NCI-H510A (cell line): ENCODE measurements around the gene C12orf56.
"Not testable (repeated sequence)": the region's sequence is repeated elsewhere in the genome, so short reads cannot be mapped to it uniquely, and the experiment has no call there.

Experiments
- DNase-seq: peaks from one replicate; lab custom pipeline; 2025; lab: John Stamatoyannopoulos, UW

C12orf56 gene

DNA sequence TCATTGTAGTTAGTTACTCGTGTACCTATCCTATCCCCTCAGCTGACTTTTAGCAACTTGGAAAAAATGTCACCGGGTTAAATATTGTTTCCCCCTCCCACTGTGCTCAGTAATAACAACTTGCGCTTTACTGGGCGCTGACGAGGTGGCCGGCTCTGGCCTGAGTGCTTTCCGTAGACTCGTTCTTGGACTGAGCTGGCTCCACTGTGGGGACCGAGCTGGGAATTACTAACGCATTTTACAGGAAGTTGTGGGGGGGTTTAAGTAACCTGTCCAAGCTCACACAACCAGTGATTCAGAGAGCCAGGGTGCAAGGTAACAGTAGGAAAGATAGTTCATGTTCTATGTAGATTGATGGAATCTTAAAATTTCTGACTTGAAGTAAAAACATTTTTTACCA, 86.0 kb downstream of the C12orf56 start:
- no peak for DNase-seq

DNA sequence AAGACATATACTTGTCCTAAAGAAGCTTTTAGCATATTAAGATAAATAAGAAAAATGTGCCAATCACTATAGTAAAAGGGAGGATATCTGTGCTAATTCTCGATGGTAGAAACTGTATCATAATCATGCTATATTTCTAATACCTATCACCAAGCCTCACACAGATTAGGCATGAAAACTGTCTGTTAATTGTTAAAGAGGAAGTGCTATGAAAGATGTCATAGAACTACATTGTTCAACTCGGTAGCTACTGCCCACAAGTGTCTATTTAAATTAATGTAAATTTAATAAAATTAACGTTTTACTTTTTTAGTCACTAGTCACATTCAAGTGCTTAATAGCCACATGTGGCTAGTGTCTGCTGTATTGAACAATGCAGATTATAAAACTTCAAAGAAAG, 90.9 kb downstream of the C12orf56 start:
- DNase-seq = no peak

GRCh38 chr12:64296301-64296700, 94.3 kb downstream of the C12orf56 start:
- no peak for DNase-seq

GRCh38 chr12:64293654-64294364, 96.7 kb downstream of the C12orf56 start:
- DNase-seq = no peak

GRCh38 chr12:64293174-64293573, 97.4 kb downstream of the C12orf56 start:
- not testable (repeated sequence) for DNase-seq

GRCh38 chr12:64286521-64286920, 104.0 kb downstream of the C12orf56 start:
- DNase-seq = no peak

DNA sequence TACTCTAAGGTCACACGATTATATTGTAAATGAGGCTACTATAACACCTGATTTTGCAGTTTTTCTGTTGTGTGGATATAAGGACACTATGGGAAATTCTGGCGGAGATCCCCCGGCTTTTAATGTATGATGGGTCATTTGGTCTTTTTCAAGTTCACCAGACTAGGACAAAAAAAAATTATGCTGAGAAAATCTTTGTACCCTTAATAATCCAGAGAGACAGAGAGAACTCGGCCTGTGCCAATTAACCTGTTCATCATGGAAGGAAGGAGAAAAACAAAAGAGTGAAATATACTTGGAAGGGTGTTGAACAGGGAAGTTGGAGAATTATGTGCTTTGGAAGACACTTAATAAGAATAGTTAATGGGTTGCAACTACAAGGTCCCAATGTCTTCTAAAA, 106.3 kb downstream of the C12orf56 start:
- DNase-seq = no peak

DNA sequence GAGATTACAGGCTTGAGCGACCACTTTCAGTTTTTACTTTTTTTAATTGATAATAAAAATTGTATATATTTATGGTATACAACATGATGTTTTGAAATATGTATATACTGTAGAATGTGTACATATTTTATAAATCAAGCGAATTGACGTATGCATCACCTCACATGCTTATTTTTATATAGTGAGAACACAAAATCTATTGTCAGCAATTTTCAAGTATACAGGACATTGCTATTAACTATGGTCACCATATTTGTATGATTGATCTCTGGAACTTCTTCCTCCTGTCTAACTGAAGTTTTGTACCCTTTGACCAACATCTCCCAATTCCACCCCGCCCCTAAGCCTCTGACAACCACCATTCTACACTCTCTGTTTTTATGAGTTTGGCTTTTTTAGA, 112.1 kb downstream of the C12orf56 start:
- no peak for DNase-seq

DNA sequence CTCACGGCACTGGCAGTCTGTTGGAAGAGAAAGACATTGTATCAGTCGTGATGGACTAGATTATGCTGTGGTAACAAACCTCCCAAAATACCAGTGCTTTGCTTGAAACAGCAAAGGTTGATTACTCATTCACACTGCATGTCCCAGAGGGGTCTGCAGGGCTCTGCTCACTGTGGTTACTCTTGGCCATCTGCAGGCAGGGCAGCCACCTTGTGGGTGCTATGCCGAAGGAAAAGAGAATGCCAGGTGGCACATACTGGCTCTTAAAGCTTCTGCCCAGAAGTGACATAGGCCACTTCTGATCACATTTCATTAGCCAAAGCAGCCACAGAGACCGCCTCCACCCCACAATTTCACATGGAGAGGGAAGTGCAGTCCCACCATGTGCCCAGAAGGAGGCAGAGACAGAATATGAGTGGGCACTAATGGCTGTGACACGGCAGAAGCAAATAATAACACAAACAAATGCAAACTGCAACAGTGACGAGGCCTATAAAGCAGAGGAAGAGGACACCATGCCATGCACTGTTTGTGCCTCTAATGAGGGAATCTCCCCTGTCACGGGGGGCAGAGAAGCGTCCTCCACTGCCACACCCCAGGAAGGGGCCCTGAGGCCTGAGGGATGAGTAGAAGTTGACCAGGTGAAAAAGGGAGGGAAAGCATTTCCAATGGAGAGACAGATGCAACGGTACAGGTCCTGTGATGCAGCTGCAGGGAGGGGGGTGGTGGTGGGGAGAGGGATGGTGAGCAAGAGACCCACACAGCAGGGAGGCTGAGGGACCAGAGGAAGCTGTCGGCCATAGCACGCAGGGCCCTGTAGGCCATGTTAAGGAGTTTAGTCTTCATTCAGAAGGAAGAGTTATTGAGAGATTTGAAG, 116.8 kb downstream of the C12orf56 start:
- peak; percentile 7 for DNase-seq

DNA sequence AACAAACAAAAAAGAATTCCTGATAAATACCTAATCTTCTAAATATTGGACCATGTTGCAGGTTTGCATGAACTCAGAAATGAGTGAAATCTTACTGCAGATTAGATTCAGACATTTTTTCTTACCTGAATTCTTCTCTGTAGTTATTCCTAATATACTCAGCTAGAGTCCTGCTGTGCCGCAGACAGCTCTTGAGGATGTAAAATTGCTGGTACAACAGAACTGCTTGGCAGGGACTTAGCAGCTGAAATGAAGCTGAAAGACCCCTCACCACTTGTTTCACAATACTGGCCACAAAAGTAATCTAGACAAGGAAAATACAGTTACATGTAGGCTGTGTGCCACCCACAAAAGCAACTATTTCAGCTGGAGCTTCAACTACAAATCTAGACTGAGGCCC, 120.1 kb downstream of the C12orf56 start:
- DNase-seq = no peak

DNA sequence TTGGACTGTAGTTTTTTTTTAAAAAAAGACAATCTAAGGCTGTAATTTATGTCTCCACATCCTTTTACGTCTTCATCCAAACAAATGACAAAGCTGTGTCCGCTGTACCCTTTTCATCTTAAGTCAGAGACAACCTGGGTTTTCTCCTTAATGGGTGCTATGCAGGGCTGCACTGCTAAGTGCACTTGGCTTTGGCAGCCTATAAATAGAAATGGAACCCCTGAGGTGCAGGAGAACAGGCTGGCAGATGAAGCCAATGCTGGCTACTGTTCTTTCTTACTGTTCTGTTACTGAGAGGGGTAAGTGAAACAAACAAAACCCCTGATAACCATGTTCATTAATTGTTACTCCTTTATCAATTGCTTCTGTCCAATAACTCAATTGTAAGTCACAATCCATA, 121.4 kb downstream of the C12orf56 start:
- peak; percentile 38 for DNase-seq

GRCh38 chr12:64268409-64268808, 122.1 kb downstream of the C12orf56 start:
- DNase-seq = no peak

DNA sequence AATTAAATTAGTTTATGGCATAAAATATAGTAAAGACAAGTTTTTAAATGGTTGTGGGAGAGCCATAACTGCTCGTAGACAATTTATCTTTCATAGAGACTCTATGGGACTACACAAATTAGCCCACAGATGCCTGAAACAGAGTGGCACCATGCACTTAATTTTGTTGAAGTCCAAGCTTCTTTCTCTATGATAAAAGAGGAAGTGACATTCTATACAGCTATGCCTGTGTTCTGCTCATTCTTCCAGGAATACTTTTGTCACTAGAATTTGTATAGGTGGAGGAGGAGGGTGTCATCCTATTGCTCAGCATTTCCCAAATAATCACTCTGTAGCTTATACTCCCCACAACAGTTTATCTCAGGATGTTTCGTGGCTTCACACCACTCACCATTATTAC, 124.7 kb downstream of the C12orf56 start:
- DNase-seq = no peak

DNA sequence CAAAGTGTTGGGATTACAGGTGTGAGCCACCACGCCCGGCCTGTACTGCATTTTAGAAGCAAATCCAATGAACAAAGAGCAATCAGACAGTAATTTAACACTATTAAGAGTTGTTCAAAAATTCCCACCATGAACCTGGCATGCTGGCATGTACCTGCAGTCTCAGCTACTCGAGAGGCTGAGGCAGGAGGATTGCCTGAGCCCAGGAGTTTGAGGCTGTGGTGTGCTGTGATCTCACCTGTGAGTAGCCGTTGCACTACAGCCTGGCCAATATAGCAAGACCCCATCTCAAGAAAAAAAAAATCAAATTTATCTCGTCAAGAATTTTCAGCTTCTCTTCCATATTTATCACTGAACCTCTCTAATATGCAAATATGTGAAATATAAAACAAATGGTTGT, 128.7 kb downstream of the C12orf56 start:
- DNase-seq = no peak

- DNase-seq = no peak
These were observed 132.0 kb downstream of the C12orf56 start for GRCh38 chr12:64258576-64258975.

DNA sequence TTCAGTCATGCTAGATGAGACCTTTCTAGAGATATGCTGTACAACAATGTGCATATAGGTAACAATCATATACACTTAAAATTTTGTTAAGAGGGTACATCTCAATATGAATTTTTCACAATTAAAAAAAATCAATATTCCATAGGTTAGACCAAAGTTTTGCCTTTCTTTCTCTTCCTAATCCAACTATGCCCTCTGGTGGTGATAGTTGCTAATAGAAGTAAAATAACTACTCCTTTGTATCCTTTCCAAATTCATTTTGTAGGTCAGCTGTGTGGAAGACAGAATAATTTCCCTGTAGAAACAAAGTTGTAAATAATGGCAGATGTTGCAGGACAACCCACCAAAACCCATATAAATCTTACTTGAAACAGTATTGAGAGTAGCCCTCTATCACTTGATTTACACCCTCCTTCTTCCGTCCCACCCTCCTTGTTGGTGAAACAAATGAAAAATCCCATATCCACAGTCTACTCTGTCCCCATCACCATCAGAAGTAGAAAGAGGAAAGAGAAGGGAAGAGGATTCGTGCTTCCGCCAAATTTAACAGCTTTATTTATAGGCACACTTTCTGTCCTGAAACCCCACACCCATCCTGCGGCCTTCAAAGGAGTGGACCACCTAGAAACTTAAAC, 134.3 kb downstream of the C12orf56 start:
- DNase-seq = peak; percentile 13

- no peak for DNase-seq
These were observed 135.3 kb downstream of the C12orf56 start for GRCh38 chr12:64255249-64255648.

- no peak for DNase-seq
These were observed 137.2 kb downstream of the C12orf56 start for GRCh38 chr12:64253356-64253755.

DNA sequence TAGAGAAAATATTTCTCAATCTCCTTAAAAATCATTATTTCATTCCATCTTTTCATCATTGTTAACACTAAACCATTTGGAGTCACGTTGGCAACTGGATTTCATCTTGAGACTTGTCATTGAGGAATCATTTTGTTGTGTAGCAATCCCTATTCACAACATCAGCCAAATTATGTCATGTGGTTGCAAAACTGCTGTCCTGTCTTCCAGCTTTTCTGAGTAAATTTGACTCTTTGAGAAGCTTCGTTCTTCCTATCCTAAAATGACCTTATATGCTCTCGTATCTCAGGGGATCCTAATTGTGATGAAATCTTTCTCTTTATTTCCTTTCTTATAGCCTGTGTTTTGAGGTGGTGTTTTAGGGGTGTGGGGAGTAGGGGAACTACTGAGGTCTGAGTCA, 137.9 kb downstream of the C12orf56 start:
- no peak for DNase-seq

- no peak for DNase-seq
These were observed 146.7 kb downstream of the C12orf56 start for GRCh38 chr12:64243809-64244208.

- no peak for DNase-seq
These were observed 149.8 kb downstream of the C12orf56 start for GRCh38 chr12:64240781-64241180.

- DNase-seq = no peak
These were observed 153.2 kb downstream of the C12orf56 start for GRCh38 chr12:64237382-64237781.

DNA sequence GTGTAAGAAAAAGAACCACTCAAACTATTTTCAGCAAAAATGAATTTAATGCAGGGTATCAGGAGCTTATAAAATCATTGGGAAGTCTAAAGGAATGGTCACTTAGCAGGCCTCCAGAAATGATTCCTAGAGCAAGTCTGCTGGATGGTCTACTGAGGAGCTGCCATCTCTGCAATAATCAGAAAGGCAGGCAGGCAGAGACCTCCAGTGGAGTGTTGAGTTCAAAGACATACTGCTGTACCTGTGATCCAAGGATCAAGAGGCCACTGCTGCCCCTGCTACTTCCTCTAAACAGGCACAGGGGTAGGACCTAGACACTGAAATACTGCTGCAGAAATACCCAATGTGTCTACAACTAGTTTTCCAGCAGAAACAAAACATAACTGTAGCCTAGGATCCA, 154.0 kb downstream of the C12orf56 start:
- no peak for DNase-seq
